Glutamatergic neuron (in vitro differentiated cells): ENCODE measurements around the gene CAST. TPM values are rescaled to one million over a fixed set of nuclear protein-coding genes. Genes with fewer than 3 reads are reported as not detected.
"Not testable (repeated sequence)": the region's sequence is repeated elsewhere in the genome, so short reads cannot be mapped to it uniquely, and the experiment has no call there.

Source experiments
- DNase-seq: peaks from one replicate; pipeline ENCODE4 v3.0.0; 2022
- H3K27ac Mint-ChIP-seq: one replicate; pipeline ENCODE4 v1.8.0; 2020; ENCODE audit warnings: mild to moderate bottlenecking, mixed read lengths, inconsistent platforms; ENCODE audit not compliant: unreplicated experiment
- H3K27me3 Mint-ChIP-seq: one replicate; pipeline ENCODE4 v1.8.0; 2020; ENCODE audit warnings: mild to moderate bottlenecking, moderate library complexity, mixed read lengths, inconsistent platforms; ENCODE audit not compliant: unreplicated experiment
- H3K36me3 Mint-ChIP-seq: one replicate; pipeline ENCODE4 v1.8.0; 2020; ENCODE audit warnings: mild to moderate bottlenecking, mixed read lengths, inconsistent platforms; ENCODE audit not compliant: unreplicated experiment
- H3K4me1 Mint-ChIP-seq: one replicate; pipeline ENCODE4 v1.8.0; 2020; ENCODE audit warnings: mild to moderate bottlenecking, low read depth, mixed read lengths, inconsistent platforms; ENCODE audit not compliant: unreplicated experiment
- H3K4me3 Mint-ChIP-seq: one replicate; pipeline ENCODE4 v1.8.0; 2020; ENCODE audit warnings: mild to moderate bottlenecking, mixed read lengths, inconsistent platforms; ENCODE audit not compliant: unreplicated experiment
- H3K9me3 Mint-ChIP-seq: one replicate; pipeline ENCODE4 v1.8.0; 2020; ENCODE audit warnings: mild to moderate bottlenecking, moderate library complexity, mixed read lengths, inconsistent platforms; ENCODE audit not compliant: unreplicated experiment
- total RNA-seq: library from RNA; stranded (reverse); fragmentation: NEBNext Ultra II Directional; extraction: Animal tissue kit (Norgen Biotek cat#: 25700); gene quantifications from one replicate; pipeline ENCODE4 v1.2.1, GENCODE V29; 2021; ENCODE audit not compliant: unreplicated experiment
- TF ChIP-seq, protein P1 (sequence below): fragments of 200-600 bp; sonication (generic); IDR thresholded peaks from one replicate; pipeline ENCODE4 v1.5.0; 2021; ENCODE audit not compliant: partially characterized antibody, unreplicated experiment

The CAST gene
- total RNA-seq, 1 donor from 2014 or later: 19.4 TPM

DNA sequence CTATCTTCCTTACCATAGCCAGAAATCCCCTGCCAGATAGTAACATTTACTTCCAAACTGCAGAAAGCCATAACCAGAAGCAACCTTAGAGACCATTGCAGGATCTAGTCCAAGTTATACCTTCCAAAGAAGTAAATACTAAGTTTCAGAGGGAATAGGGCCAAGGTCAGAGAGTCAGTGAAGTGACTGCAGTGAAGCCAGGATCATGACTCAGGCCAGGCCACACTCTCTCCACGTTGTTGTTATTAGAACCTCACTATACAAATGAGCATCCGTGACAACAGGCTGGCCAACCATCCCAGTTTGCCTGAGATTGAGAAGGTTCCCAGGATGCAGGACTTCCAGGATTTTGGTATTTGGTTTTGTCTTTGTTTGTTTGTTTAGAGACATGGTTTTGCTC, 134.3 kb downstream of the CAST start:
- H3K27me3 Mint-ChIP-seq: peaks cover 4% of the 10 kb centered on the region
- TF ChIP-seq, protein P1, sequence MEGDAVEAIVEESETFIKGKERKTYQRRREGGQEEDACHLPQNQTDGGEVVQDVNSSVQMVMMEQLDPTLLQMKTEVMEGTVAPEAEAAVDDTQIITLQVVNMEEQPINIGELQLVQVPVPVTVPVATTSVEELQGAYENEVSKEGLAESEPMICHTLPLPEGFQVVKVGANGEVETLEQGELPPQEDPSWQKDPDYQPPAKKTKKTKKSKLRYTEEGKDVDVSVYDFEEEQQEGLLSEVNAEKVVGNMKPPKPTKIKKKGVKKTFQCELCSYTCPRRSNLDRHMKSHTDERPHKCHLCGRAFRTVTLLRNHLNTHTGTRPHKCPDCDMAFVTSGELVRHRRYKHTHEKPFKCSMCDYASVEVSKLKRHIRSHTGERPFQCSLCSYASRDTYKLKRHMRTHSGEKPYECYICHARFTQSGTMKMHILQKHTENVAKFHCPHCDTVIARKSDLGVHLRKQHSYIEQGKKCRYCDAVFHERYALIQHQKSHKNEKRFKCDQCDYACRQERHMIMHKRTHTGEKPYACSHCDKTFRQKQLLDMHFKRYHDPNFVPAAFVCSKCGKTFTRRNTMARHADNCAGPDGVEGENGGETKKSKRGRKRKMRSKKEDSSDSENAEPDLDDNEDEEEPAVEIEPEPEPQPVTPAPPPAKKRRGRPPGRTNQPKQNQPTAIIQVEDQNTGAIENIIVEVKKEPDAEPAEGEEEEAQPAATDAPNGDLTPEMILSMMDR: no peak
- no peak overlapping the region for H3K27ac Mint-ChIP-seq
- no peak overlapping the region for H3K4me3 Mint-ChIP-seq
- no peak for DNase-seq
- no peaks in the 10 kb centered on the region for H3K9me3 Mint-ChIP-seq
- H3K36me3 Mint-ChIP-seq: peaks cover 11% of the 10 kb centered on the region
- peaks cover 4% of the 10 kb centered on the region for H3K4me1 Mint-ChIP-seq

DNA sequence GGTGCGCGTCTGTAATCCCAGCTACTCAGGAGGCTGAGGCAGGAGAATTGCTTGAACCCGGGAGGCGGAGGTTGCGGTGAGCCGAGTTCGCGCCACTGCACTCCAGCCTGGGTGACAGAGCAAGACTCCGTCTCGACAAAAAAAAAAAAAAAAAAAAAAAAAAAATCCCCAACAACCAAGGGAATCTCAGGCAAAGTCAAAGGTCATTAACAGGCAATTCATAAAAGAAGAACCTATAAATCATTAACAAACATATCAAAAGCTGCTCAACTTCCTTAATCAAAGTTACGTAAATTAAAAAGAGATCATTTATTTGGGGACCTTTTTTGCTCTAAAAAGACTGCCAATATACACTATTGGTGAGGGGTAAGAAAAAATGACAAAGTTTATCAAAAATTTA, 139.5 kb downstream of the CAST start:
- not testable (repeated sequence) for DNase-seq, H3K4me1 Mint-ChIP-seq, H3K27me3 Mint-ChIP-seq, H3K4me3 Mint-ChIP-seq, H3K9me3 Mint-ChIP-seq, H3K36me3 Mint-ChIP-seq, H3K27ac Mint-ChIP-seq

DNA sequence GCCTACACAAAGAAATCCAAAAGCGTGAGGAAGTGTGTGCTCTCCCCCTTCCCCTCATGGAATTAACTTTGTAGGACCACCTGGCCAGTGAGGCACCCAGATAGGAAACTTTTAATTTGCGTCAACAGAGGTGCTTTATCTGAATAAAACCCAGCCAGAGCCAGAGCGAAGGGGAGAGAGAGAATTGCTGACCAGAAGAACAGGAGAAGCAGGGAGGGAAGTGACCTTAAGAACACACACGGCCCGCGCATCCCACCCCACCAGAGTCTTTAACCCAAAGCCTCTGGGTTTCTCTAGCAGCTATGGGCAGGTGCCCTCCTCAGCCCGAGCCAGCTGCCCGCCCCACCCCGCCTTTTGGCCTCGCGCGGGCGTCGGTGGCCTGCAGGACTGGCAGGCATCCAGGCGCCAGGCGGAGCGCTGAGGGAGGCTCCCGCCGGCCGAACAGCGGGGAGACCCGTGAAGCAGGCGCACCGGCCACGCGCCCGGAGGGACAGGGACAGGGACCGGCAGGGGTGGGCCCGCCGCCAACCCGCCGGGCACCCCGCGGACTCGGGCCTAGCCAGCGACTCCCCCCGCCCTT, 145.0 kb downstream of the CAST start:
- TF ChIP-seq, protein P1: no peak
- Mint-ChIP-seq H3K27ac (peak overlapping the region; percentile 76), H3K4me1 (peaks cover 7% of the 10 kb centered on the region), H3K27me3 (peaks cover 12% of the 10 kb centered on the region), H3K4me3 (peak overlapping the region; percentile 88), H3K36me3 (no peaks in the 10 kb centered on the region), H3K9me3 (peaks cover 16% of the 10 kb centered on the region)
- DNase-seq: peak; percentile 73

DNA sequence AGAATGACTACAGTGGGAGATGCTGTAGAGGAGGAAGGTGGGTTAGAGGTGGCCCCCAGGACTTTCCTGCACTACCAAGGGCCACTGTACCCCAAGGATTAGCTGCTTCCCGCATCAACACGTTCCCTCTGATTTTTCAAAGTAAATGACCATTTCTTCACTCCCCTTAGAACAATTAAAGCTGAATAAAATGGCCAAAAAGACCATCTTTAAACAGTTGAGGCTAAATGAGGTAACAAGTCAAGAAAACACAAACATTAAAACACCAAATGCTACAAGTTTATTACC, 146.3 kb downstream of the CAST start:
- no peak for DNase-seq
- Mint-ChIP-seq H3K36me3 (no peaks in the 10 kb centered on the region), H3K27me3 (peaks cover 12% of the 10 kb centered on the region), H3K27ac (no peak overlapping the region), H3K9me3 (peaks cover 16% of the 10 kb centered on the region), H3K4me3 (peak overlapping the region; percentile 97), H3K4me1 (peaks cover 7% of the 10 kb centered on the region)
- TF ChIP-seq, protein P1: no peak

DNA sequence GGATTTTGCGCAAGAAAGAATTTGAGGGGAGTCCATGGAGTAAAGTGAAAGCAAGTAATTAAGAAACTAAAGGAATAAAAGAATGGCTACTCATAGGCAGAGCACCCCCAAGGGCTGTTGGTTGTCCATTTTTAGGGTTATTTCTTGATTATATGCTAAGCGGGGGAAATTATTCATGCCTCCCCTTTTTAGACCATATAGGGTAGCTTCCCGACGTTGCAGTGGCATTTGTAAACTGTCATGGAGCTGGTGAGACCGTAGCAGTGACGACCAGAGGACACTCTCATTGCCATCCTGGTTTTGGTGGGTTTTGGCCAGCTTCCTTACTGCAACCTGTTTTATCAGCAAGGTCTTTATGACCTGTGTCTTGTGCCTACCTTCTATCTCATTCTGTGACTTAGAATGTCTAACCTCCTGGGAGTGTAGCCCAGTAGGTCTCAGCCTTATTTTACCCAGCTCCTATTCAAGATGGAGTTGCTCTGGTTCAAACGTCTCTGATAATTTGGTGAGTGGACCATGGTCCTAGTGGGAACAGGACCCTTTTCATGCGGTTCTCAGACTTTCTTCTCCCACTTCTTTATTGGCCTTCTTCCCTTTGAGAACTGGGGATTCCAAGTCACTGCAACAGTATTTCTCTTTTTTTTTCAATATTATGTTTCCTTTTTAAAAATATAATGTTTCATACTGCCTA, 146.8 kb downstream of the CAST start:
- TF ChIP-seq, protein P1: no peak
- H3K27ac Mint-ChIP-seq: no peak overlapping the region

More for the DNA sequence above, 146.8 kb downstream of the CAST start:
- DNase-seq: no peak
- Mint-ChIP-seq H3K27me3 (peaks cover 12% of the 10 kb centered on the region), H3K4me1 (peaks cover 7% of the 10 kb centered on the region), H3K4me3 (peak overlapping the region; percentile 97), H3K36me3 (no peaks in the 10 kb centered on the region), H3K9me3 (peaks cover 16% of the 10 kb centered on the region)
